GM18868 (cell line): ENCODE data around the gene TEAD1.

Source experiments
- ATAC-seq: cut with Tn5 transposase; IDR thresholded peaks from one replicate; pipeline ENCODE4 v1.9.1; 2021; ENCODE audit warnings: mild to moderate bottlenecking, moderate library complexity; ENCODE audit not compliant: unreplicated experiment

The TEAD1 gene

DNA sequence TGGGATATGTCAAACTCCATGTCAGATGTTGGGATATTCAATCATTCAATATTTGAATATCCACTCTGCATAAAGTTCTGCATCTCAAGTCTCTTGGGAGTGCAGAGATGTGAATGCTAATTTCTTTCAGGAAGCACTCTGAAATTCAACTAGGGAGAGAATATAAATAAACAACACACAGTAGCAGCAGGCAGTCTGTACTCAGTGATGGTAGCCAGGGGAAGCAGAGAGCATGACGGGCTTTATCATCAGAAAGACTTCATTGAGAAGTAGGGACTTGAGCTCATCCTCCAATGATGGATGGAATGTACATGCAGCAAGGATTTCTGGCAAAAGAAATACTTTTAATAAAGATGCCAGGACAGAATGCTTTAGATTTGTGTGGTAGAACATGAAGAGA lies 9.8 kb upstream of the TEAD1 start:
- ATAC-seq = no peak

GRCh38 chr11:12666915-12667314 lies 7.3 kb upstream of the TEAD1 start:
- ATAC-seq = no peak

DNA sequence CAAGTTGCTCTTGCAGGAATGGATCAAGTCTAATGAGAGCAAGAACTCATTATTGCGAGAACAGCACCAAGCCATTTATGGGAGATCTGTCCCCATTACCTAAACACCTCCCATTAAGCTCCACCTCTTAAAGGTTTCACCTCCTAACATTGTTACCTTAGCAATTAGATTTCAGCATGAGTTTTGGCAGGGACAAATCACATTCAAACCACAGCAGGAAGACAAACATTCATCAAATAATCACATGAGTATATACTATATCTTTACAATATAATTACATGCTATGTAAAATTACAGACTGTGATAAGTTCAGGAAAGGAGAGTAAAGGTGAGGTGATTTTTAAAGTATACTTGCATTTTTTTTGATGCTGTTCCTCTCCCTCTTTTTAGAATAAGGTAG lies 6.6 kb upstream of the TEAD1 start:
- no peak for ATAC-seq

DNA sequence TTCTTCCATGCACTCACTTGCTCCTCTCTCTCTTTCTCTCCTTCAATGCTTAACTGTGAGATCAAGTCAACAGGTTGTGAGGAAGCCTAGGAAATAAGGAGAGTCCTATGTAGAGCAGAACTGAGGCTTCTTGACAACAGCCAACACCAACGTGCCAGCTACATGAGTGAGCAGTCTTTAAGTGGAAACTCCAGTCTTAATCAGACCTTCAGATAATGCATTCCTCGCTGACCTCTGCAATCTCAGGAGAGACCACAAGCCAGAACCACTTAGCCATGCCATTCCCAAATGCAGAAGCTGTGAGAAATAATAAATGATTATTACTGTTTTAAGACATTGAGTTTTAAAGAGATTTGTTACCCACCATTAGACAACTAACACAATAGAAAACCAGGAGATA lies 6.1 kb upstream of the TEAD1 start:
- no peak for ATAC-seq

DNA sequence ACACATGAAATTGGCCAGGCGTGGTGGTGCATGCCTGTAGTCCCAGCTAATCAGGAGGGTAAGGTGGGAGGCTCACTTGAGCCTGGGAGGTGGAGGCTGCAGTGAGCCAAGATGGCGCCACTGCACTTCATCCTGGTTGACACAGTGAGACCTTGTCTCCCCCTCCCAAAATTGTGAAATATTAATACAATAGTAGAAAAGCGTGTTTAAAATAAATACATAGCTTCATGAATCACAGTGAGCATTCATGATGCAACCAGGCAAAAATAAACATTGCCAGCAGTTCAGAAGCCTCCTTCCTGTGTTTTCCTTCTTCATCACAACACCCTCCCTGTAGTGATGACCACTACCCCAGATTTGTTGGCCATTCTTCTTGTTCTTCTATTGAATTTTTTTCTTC lies 4.3 kb upstream of the TEAD1 start:
- no peak for ATAC-seq

- no peak for ATAC-seq
Measured at GRCh38 chr11:12671370-12671769, 2.9 kb upstream of the TEAD1 start.

DNA sequence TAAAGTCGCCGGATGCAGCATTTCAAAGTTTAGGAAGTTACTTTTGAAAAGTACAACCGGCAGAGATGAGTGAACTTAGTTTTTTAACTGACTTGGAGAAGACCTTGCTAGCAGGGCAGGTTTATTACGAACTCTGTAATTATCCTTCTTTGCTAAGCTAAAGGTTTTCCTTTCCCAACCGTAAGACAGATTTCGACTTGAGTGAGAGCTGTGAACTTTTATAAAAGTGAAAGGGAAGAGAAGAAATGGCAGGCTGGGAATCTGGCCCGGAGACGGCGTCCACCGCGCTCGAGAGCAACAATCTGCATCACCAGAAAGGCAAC lies 659 bp upstream of the TEAD1 start:
- ATAC-seq = no peak

DNA sequence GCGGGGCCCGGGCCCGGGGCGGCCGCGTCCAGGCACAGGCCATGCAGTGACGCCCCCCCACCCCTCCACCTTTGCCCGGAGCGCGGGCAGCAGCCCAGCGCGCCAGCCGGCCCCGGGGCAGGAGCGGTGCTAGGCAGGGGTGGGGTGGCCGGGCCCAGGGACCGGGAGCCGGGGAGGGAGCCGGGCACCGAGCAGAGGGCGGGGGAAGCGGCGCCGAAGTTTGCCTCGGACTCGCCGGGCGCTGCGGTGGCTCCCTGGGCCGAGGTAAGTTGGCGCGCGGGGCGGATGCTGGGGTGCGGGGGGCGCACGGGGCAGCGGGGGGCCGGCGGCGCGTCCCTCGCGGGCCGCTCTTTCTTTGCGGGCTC lies 332 bp downstream of the TEAD1 start:
- no peak for ATAC-seq

DNA sequence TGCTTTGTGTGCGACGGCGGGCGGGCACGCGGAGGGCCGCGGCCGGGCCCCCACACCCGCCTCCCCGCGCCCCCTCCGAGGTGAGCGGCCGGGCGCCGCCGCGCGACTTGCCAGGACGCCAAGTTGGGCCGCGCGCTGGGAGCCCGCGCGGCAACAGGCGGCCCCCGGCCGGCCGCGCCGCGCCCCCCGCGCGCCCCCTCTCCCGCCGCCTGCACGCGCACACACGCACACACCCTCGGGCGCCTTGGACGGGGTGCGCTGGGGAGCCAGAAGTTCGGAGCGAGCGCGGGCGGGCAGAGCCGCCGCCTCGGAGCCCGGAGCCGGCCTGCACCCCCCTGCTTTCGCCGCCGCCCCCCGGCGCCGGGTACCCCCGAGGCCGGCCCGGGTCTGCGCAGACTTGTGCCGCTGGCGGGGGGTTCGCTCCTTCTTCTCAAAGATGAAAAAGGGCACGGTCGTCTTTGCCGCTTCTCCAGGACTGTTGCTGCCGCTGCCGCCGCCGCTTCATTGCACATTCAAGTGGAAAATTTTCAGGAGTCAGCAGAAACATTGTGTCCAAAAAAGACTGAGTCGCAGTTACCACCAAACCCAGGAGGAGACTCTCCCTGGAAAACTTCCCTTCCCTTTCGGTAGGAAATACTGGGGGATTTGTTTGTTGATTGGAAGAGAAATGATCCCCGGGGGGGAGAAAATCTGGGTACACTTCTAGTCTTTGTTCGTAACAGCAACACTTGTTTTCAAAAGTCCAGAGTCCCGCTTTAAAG lies 895 bp downstream of the TEAD1 start:
- no peak for ATAC-seq

DNA sequence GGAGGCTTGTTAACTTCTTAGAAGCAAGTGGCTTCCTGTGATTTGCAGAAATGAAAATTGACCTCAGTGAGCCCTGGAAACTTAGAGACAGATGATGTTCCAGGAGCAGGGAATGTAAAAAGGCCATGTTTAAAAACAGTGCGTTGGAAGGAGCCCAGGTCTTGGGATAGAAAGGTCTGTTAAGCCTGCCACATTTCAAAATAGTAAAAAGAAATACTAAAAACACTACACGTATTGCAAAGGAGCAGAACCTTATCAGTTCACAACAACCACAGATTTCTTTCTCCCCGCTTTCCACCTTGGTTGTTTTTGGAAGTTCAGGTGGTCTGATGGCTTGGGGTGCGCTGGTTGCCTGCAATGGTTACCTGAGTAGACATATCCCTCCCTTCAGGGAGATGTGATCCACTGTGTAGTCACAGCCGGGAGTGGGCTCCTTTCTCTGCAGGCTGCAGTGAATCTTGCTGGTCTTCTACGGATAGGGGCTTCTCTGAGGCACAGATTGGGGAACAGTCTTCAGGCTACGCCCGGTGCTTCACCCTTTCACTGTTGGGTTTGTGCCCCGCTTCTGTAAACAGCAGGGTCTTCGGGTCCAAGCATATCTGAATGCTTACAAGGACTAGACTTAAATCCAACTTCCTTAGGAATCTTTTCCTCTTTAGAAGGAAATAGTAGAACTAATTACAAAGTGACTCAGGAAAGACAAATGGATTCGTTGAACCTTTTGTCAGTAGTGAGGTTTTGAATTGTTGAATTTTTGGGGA lies 1.9 kb downstream of the TEAD1 start:
- ATAC-seq = no peak

- no peak for ATAC-seq
Measured at GRCh38 chr11:12677131-12677530, 2.9 kb downstream of the TEAD1 start.

DNA sequence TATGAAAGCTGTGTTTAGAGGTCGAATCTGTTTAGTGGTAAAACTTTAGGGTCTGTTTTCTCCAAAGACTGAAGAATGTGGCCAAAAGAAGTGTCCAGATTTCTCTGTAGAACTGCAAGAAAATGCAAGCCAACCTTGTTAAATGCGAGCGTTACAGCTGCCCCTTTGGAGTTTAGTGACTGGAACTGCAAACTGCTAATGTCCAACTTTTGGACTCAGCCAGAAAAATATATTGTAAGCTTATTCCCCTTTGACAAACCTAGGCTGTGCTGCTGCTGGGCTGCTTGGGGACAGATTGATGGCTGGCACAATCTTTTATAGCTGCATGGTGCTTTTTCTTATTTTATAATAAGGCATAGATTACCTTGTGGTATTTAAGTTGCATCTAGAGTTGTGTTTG lies 3.9 kb downstream of the TEAD1 start:
- no peak for ATAC-seq

DNA sequence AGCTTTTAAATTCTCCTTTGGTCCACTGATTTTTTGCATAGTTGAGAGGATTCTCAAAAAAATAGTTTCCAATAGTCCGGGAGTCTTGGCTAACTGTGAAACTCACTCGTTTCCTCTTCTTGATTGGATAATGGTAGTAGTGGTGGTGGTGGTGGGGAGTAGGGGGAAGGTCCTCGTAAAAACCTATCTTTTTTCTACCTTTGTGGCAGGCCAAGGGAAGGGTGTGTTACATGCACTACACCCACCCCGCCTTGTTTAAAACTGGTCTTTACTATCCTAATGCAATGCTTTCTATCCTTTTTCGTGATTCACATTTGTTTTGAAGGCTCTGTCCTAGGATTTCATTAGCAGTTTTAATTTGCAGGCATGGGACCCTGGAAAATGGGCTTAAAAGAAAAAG lies 4.8 kb downstream of the TEAD1 start:
- ATAC-seq = no peak

- no peak for ATAC-seq
Measured at GRCh38 chr11:12679471-12679870, 5.2 kb downstream of the TEAD1 start.

DNA sequence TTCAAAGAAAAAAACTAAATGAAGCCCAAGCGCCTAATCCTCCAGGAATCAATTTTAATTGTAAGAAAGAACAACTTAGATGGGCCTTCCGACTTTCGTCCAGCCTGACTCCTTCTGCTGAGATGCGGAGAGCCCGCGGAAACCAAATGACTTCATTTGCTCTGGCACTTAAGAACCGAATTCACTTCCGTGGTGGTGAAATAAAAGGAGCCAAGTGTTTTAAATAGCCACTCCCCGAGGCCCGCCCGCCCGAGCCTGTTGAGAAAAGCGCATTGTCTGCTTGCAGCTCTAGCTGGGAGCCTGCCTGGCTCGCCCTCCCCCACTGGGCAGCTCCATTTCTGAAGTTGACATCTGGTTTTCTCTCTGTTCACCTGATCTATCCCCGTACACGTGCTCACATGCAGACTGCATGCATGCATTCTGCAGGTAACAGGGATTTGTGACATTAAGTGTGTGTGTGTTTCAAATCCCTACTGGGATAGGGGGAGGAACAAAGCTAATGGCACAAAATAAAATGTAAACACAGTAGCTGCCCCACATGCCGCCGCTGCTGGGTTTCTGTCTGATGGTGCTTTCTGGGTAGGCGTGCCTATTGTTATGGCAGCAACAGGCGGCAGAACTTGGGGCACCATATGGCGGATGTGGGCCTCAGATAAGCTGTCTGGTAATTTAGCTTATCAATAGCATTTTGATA lies 6.2 kb downstream of the TEAD1 start:
- no peak for ATAC-seq

- ATAC-seq = no peak
Measured at GRCh38 chr11:12680940-12681258, 6.7 kb downstream of the TEAD1 start.

DNA sequence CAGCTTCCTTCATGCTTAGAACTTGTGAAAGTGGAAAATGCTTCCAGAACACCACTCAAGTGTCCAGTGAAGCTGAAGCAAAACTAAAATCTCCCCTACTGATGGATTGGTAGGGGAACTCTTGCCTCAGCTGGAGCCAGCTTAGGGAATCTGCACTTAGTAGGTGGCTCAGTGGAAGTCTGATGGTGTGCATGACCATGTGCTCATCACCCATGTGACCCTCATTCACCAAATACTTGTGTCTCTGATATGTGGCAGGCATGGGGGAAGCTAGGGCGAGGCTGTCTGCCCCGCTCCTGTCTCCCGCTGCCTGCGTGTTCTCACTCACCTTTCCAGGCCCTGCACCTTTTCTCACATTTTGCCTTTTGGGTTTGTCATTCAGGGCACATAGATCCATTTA lies 7.2 kb downstream of the TEAD1 start:
- no peak for ATAC-seq

- ATAC-seq = no peak
Measured at GRCh38 chr11:12682288-12682687, 8.1 kb downstream of the TEAD1 start.

- no peak for ATAC-seq
Measured at GRCh38 chr11:12682737-12683500, 8.7 kb downstream of the TEAD1 start.

- ATAC-seq = no peak
Measured at GRCh38 chr11:12683874-12684273, 9.7 kb downstream of the TEAD1 start.

DNA sequence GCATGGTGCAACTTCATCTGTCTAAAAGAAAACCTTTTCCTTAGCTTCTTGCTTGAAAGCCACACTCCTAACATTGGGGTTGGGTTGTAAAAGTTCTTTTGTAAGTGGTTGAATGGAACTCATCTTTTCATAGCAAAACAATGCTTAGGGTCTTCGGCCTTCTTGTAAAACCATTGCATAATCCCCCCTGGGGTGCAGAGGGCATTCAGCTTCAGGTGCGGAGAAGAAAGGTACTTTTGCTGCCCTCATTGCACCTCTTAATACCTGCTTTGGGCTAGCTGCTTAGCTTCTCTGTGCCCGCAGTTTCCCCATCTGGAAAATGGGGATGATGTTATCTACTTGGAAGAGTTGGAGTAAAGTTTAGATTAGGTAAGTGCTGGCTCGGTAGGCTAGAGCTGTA lies 10.1 kb downstream of the TEAD1 start:
- ATAC-seq = no peak

DNA sequence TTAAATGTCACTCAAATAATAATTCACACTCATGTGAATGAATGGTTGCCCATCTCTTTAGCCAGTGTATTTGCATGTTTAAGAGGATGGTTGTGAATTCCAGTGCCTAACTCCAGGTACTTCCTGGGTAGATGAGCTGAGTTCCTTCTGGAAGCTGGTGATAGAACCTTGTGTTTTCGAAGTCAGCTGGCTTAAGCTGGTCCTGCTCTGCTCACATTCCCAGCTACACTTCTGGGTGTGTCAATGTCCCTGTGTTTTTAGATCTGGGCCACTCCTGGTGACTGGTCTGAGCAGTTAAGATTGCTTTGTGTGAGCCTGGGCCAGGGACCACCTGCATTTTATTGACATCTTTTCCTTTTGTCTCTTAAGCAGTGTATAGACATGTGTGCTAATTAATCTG lies 10.6 kb downstream of the TEAD1 start:
- ATAC-seq = no peak
